Activated B cell treated with CpG ODN at 0.5 μM for 24 hours (primary cell): Measurements from ENCODE around the gene WDR81. TPM values are rescaled to one million over a fixed set of nuclear protein-coding genes. Genes with fewer than 3 reads are reported as not detected.
A peak's percentile ranks its signal among the peaks of the same experiment; 100 is the strongest.

Source experiments
- ATAC-seq: fragments of 200-7000 bp; cut with Tn5 transposase; one replicate; pipeline ENCODE4 v1.10.0; 2021; ENCODE audit warnings: low read depth, mild to moderate bottlenecking, moderate library complexity
- CTCF ChIA-PET: fragments of 350-600 bp; sonication (Branson Sonifier 250); formaldehyde crosslinking; loops from one replicate; lab custom pipeline; 2021; ENCODE audit warnings: antibody characterized with exemption; lab: Charles Lee
- POLR2A ChIA-PET: fragments of 350-600 bp; sonication (Branson Sonifier 250); formaldehyde crosslinking; loops from one replicate; lab custom pipeline; 2021; ENCODE audit warnings: antibody characterized with exemption; lab: Charles Lee
- DNase-seq: peaks from one replicate; pipeline ENCODE4 v3.0.0; 2022
- H3K27ac Mint-ChIP-seq: one replicate; pipeline ENCODE4 v1.8.0; 2020; ENCODE audit warnings: mixed read lengths
- H3K27me3 Mint-ChIP-seq: one replicate; pipeline ENCODE4 v1.8.0; 2021; ENCODE audit warnings: mixed read lengths
- H3K36me3 Mint-ChIP-seq: one replicate; pipeline ENCODE4 v1.8.0; 2021; ENCODE audit warnings: low read depth, mixed read lengths
- H3K4me1 Mint-ChIP-seq: one replicate; pipeline ENCODE4 v1.8.0; 2021; ENCODE audit warnings: mixed read lengths
- H3K4me3 Mint-ChIP-seq: one replicate; pipeline ENCODE4 v1.8.0; 2020; ENCODE audit warnings: mild to moderate bottlenecking, mixed read lengths
- H3K9me3 Mint-ChIP-seq: one replicate; pipeline ENCODE4 v1.8.0; 2020; ENCODE audit warnings: mixed read lengths
- CTCF ChIP-seq: fragments of 200-600 bp; IDR thresholded peaks from one replicate; pipeline ENCODE4 v1.8.0; 2022; ENCODE audit warnings: antibody characterized with exemption, mild to moderate bottlenecking
- intact Hi-C: fragments of 100-400 bp; cut with micrococcal nuclease; formaldehyde crosslinking; loops from one replicate; pipeline ENCODE4 v1.15.1; 2024
- total RNA-seq: library from RNA; stranded (reverse); gene quantifications from 2 replicates; pipeline ENCODE4 v1.2.3, GENCODE V29; 2022

Gene WDR81
- total RNA-seq, 1 donor from 2014 or later, result 48.4 TPM

GRCh38 chr17:1783834-1784611 is 59.5 kb downstream of the WDR81 start:
- CTCF ChIA-PET, result interaction anchor here (0.7 to 6.3 kb wide), 21 partner anchors 12 to 460 kb away, joined by 3 to 175 read pairs (median 9); partner anchors contain the start of genes RILP and WDR81
- H3K36me3 Mint-ChIP-seq, result peaks cover 57% of the 10 kb centered on the region
- POLR2A ChIA-PET, result interaction anchor here (0.6 to 3.8 kb wide), 13 partner anchors 12 to 268 kb away, joined by 3 to 113 read pairs (median 8); partner anchors contain the start of genes PRPF8, RPA1, SMYD4 and WDR81

GRCh38 chr17:1785930-1786329 is 61.4 kb downstream of the WDR81 start:
- DNase-seq (no peak), ATAC-seq (no peak)
- intact Hi-C loops, result no loop called here
- Mint-ChIP-seq H3K27me3 (no peaks in the 10 kb centered on the region), H3K27ac (peak overlapping the region; percentile 21), H3K4me3 (no peak overlapping the region), H3K9me3 (no peaks in the 10 kb centered on the region), H3K4me1 (peaks cover 35% of the 10 kb centered on the region), H3K36me3 (peaks cover 47% of the 10 kb centered on the region)
- ChIA-PET CTCF (interaction anchor here (6.3 kb wide), 1 partner anchor 64 kb away, joined by 175 read pairs; the partner anchor contains the start of gene WDR81), POLR2A (no interaction called here)
- no peak for TF ChIP-seq CTCF

More at GRCh38 chr17:1783834-1784611, 59.5 kb downstream of the WDR81 start:
- Mint-ChIP-seq H3K4me1 (peaks cover 33% of the 10 kb centered on the region), H3K27me3 (no peaks in the 10 kb centered on the region), H3K27ac (peak overlapping the region; percentile 84), H3K4me3 (peak overlapping the region; percentile 44), H3K9me3 (no peaks in the 10 kb centered on the region)
- intact Hi-C loops, result loop anchor here (1.0 kb wide), 5 partner anchors 13 to 115 kb away; partner anchors contain the start of gene PRPF8
- no peak for TF ChIP-seq CTCF
- no peak for DNase-seq
- ATAC-seq, result peak; percentile 90

DNA sequence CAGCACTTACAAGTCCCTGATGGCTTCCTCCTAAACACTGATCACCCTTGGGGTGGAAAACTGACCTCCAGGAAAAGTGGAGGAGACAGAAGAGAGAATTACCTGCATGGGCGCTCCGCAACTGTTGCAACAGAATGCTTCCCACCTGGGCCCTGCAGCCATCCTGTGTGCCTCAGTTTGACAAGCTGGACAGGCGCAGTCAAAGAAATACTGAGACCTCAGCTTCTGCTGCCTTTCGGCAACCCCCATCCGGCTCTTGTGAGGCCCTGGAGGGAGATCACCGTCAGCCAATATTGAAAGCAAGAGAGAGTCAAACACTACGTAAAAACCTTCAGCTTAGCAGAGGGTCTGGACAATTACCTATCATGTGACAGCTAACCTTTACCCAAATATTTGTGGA is 62.2 kb downstream of the WDR81 start:
- TF ChIP-seq CTCF, result no peak
- Mint-ChIP-seq H3K4me1 (peaks cover 30% of the 10 kb centered on the region), H3K27ac (no peak overlapping the region), H3K4me3 (no peak overlapping the region), H3K9me3 (no peaks in the 10 kb centered on the region), H3K27me3 (no peaks in the 10 kb centered on the region), H3K36me3 (peaks cover 44% of the 10 kb centered on the region)
- ChIA-PET CTCF (interaction anchor here (6.3 kb wide), 1 partner anchor 65 kb away, joined by 175 read pairs; the partner anchor contains the start of gene WDR81), POLR2A (no interaction called here)
- intact Hi-C loops, result no loop called here
- ATAC-seq (no peak), DNase-seq (no peak)

- TF ChIP-seq CTCF, result no peak
- POLR2A ChIA-PET, result no interaction called here
- ATAC-seq (no peak), DNase-seq (no peak)
- Mint-ChIP-seq H3K27ac (no peak overlapping the region), H3K36me3 (peaks cover 38% of the 10 kb centered on the region), H3K9me3 (no peaks in the 10 kb centered on the region), H3K27me3 (no peaks in the 10 kb centered on the region), H3K4me1 (peaks cover 23% of the 10 kb centered on the region), H3K4me3 (no peak overlapping the region)
- intact Hi-C loops, result no loop called here
- CTCF ChIA-PET, result no interaction called here
Measured at GRCh38 chr17:1787301-1787902, 62.9 kb downstream of the WDR81 start.

Other genes with a start within 250 kb of the WDR81 start
- gene MYO1C, start 232.0 kb upstream of the WDR81 start, total RNA-seq, result 189 and 190 TPM in 2 replicates
- 46.0 and 50.0 TPM in 2 replicates for gene INPP5K, start 208.1 kb upstream of the WDR81 start, total RNA-seq
- 97.0 and 113 TPM in 2 replicates for gene PITPNA, start 161.9 kb upstream of the WDR81 start, total RNA-seq
- 148 and 167 TPM in 2 replicates for gene SLC43A2, start 95.9 kb upstream of the WDR81 start, total RNA-seq
- gene SCARF1, start 79.0 kb upstream of the WDR81 start, total RNA-seq, result 6.6 and 8.0 TPM in 2 replicates
- 9.7 and 9.8 TPM in 2 replicates for gene RILP, start 74.8 kb upstream of the WDR81 start, total RNA-seq
- 401 and 442 TPM in 2 replicates for gene PRPF8, start 39.8 kb upstream of the WDR81 start, total RNA-seq
- 0.02 and 0.04 TPM in 2 replicates for gene TLCD2, start 14.3 kb upstream of the WDR81 start, total RNA-seq
- 0.82 and 1.3 TPM in 2 replicates for gene SERPINF2, start 18.2 kb downstream of the WDR81 start, total RNA-seq
- 8.7 and 14.8 TPM in 2 replicates for gene SERPINF1, start 37.4 kb downstream of the WDR81 start, total RNA-seq
- gene SMYD4, start 105.2 kb downstream of the WDR81 start, total RNA-seq, result 19.9 and 21.8 TPM in 2 replicates
- gene RPA1, start 105.3 kb downstream of the WDR81 start, total RNA-seq, result 99.8 and 109 TPM in 2 replicates